ACC112 (cell line): ENCODE measurements around the gene DOC2B.

Experiments used
- H2AFZ ChIP-seq: fragments of 200-600 bp; sonication (generic); one replicate; pipeline ENCODE4 v1.6.0; 2017; ENCODE audit warnings: antibody characterized with exemption, low read length; ENCODE audit not compliant: unreplicated experiment
- H3K27ac ChIP-seq: fragments of 200-600 bp; sonication (generic); 2 replicates; pipeline ENCODE4 v1.5.1; 2014; ENCODE audit warnings: low read depth, mild to moderate bottlenecking, antibody characterized with exemption, low read length, moderate library complexity
- H3K27me3 ChIP-seq: fragments of 200-600 bp; sonication (generic); 2 replicates; pipeline ENCODE4 v1.6.1; 2014; ENCODE audit warnings: mild to moderate bottlenecking, antibody characterized with exemption, low read length, moderate library complexity, mixed read lengths; ENCODE audit not compliant: insufficient read depth
- H3K36me3 ChIP-seq: fragments of 200-600 bp; sonication (generic); 2 replicates; pipeline ENCODE4 v1.6.1; 2016; ENCODE audit warnings: mild to moderate bottlenecking, antibody characterized with exemption, low read length, moderate library complexity, mixed read lengths; ENCODE audit not compliant: insufficient read depth
- H3K4me1 ChIP-seq: fragments of 200-600 bp; sonication (generic); one replicate; pipeline ENCODE4 v1.6.1; 2016; ENCODE audit warnings: low read length, mixed read lengths; ENCODE audit not compliant: insufficient read depth, unreplicated experiment, control insufficient read depth
- H3K4me3 ChIP-seq: fragments of 200-600 bp; sonication (generic); 2 replicates; pipeline ENCODE4 v1.5.1; 2014; ENCODE audit warnings: mild to moderate bottlenecking, low read depth, low read length
- H3K79me2 ChIP-seq: fragments of 200-600 bp; sonication (generic); one replicate; pipeline ENCODE4 v1.6.0; 2016; ENCODE audit warnings: low read length; ENCODE audit not compliant: control insufficient read depth, unreplicated experiment, insufficient read depth

The DOC2B gene

GRCh38 chr17:149897-150584, 31.4 kb downstream of the DOC2B start:
- no peaks in the 10 kb centered on the region for H3K27me3 ChIP-seq
- H3K27ac ChIP-seq, result no peak overlapping the region
- H3K79me2 ChIP-seq, result no peaks in the 10 kb centered on the region
- H3K36me3 ChIP-seq, result no peaks in the 10 kb centered on the region
- H2AFZ ChIP-seq, result no peak overlapping the region
- no peak overlapping the region for H3K4me3 ChIP-seq
- H3K4me1 ChIP-seq, result peaks cover 5% of the 10 kb centered on the region

GRCh38 chr17:149231-149630, 32.2 kb downstream of the DOC2B start:
- no peaks in the 10 kb centered on the region for H3K79me2 ChIP-seq
- peaks cover 5% of the 10 kb centered on the region for H3K4me1 ChIP-seq
- H2AFZ ChIP-seq, result no peak overlapping the region
- H3K27me3 ChIP-seq, result no peaks in the 10 kb centered on the region
- no peak overlapping the region for H3K27ac ChIP-seq
- H3K4me3 ChIP-seq, result no peak overlapping the region
- no peaks in the 10 kb centered on the region for H3K36me3 ChIP-seq

- no peaks in the 10 kb centered on the region for H3K36me3 ChIP-seq
Observed at GRCh38 chr17:148757-149156, 32.7 kb downstream of the DOC2B start.

GRCh38 chr17:147796-148740, 33.4 kb downstream of the DOC2B start:
- Histone ChIP-seq H3K36me3 (no peaks in the 10 kb centered on the region), H3K27me3 (no peaks in the 10 kb centered on the region), H3K4me1 (peaks cover 5% of the 10 kb centered on the region), H2AFZ (no peak overlapping the region), H3K79me2 (no peaks in the 10 kb centered on the region), H3K27ac (no peak overlapping the region), H3K4me3 (no peak overlapping the region)

More at GRCh38 chr17:148757-149156, 32.7 kb downstream of the DOC2B start:
- H3K4me1 ChIP-seq, result peaks cover 5% of the 10 kb centered on the region
- no peak overlapping the region for H2AFZ ChIP-seq
- no peak overlapping the region for H3K27ac ChIP-seq
- no peaks in the 10 kb centered on the region for H3K27me3 ChIP-seq
- H3K4me3 ChIP-seq, result no peak overlapping the region
- no peaks in the 10 kb centered on the region for H3K79me2 ChIP-seq

- Histone ChIP-seq H3K27me3 (no peaks in the 10 kb centered on the region), H3K4me3 (no peak overlapping the region), H3K36me3 (no peaks in the 10 kb centered on the region), H2AFZ (no peak overlapping the region), H3K79me2 (no peaks in the 10 kb centered on the region), H3K27ac (no peak overlapping the region), H3K4me1 (no peaks in the 10 kb centered on the region)
Observed at GRCh38 chr17:146983-147761, 34.3 kb downstream of the DOC2B start.

GRCh38 chr17:146546-146945, 34.9 kb downstream of the DOC2B start:
- H3K79me2 ChIP-seq, result no peaks in the 10 kb centered on the region
- no peaks in the 10 kb centered on the region for H3K36me3 ChIP-seq
- no peak overlapping the region for H3K27ac ChIP-seq
- H3K27me3 ChIP-seq, result no peaks in the 10 kb centered on the region
- H2AFZ ChIP-seq, result no peak overlapping the region
- H3K4me1 ChIP-seq, result no peaks in the 10 kb centered on the region
- no peak overlapping the region for H3K4me3 ChIP-seq

- Histone ChIP-seq H3K27me3 (no peaks in the 10 kb centered on the region), H2AFZ (no peak overlapping the region), H3K36me3 (no peaks in the 10 kb centered on the region), H3K4me1 (no peaks in the 10 kb centered on the region), H3K79me2 (no peaks in the 10 kb centered on the region), H3K4me3 (no peak overlapping the region), H3K27ac (no peak overlapping the region)
Observed at GRCh38 chr17:145671-146541, 35.5 kb downstream of the DOC2B start.

GRCh38 chr17:144936-145670, 36.3 kb downstream of the DOC2B start:
- Histone ChIP-seq H3K79me2 (no peaks in the 10 kb centered on the region), H2AFZ (no peak overlapping the region), H3K4me1 (no peaks in the 10 kb centered on the region), H3K4me3 (no peak overlapping the region), H3K27me3 (no peaks in the 10 kb centered on the region), H3K36me3 (no peaks in the 10 kb centered on the region), H3K27ac (no peak overlapping the region)

- Histone ChIP-seq H3K4me1 (no peaks in the 10 kb centered on the region), H3K27ac (no peak overlapping the region), H3K79me2 (no peaks in the 10 kb centered on the region), H3K27me3 (no peaks in the 10 kb centered on the region), H2AFZ (no peak overlapping the region), H3K4me3 (no peak overlapping the region), H3K36me3 (no peaks in the 10 kb centered on the region)
Observed at GRCh38 chr17:143785-144281, 37.6 kb downstream of the DOC2B start.
